ENCODE data around the gene CCDC197. TPM values are rescaled to one million over a fixed set of nuclear protein-coding genes. Genes with fewer than 3 reads are reported as not detected.

Gene CCDC197
- total RNA-seq, 4 donors from 2014 or later: not detected

DNA sequence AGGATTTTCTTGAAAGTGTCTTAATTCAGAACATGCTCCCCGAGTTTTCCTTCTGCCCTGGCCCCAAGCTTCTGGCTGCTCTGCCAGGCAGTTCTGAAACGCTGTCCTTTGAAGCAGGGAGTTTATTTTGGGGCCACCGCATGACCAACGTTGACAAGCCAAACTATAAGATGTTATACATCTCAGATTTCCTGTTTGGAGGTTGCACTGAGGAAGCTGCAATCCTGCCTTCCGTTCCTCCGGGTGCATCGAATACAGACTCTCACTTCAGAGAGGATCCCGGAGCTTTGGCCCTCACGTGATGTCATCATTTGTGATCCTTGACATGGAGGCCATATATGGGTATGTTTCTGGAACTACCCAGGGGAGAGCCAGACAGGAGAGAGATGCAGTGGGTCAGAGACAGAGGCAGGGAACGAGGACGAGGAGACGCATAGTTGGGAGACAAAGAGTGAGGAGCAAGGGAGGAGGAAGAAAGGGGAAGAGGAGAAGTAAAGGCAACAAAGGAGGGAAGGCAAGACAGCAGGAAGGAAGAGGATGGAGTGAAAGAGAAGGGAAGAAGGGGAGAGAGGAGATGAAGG, 20.5 kb upstream of the CCDC197 start, which contains the start of gene ASB2:
Gene ASB2 (minus strand): TSS at position 94 of the 581 bp plus-strand sequence. CDS start 12,031 bp downstream, outside the sequence.
- no peak for DNase-seq (ENCODE audit: extremely low spot score)
- intact Hi-C loops (cut with DNase I): no loop called here

DNA sequence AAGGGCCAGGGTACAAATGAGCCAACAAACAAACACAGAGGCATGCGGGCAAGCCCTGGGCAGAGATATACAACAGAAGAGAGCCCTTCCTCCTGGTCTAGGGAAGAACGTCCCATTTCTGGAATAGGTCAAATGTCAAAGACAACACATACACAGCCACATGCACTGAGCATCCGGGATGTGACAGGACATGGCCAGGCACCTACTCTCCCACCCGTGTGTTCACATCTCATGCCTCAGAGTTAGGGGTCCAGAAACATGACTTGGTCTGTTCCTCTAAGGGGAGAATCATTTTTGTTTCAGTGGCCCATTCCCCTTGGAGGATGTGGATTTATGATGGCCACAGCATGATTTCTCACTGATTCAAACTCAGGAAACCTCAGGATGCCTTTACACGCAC, 19.9 kb upstream of the CCDC197 start:
- no peaks in the 10 kb centered on the region for H3K36me3 ChIP-seq
- H3K4me1 ChIP-seq: peaks cover 37 to 77% (median 73%) of the 10 kb centered on the region in 4 donors
- no peaks in the 10 kb centered on the region for H3K9me3 ChIP-seq
- WGBS: 81% methylated on average over 5 of the region's 5 CpGs
- peak overlapping the region; percentile 44 to 66 (median 64) for H3K4me3 ChIP-seq
- TF ChIP-seq, protein P1, sequence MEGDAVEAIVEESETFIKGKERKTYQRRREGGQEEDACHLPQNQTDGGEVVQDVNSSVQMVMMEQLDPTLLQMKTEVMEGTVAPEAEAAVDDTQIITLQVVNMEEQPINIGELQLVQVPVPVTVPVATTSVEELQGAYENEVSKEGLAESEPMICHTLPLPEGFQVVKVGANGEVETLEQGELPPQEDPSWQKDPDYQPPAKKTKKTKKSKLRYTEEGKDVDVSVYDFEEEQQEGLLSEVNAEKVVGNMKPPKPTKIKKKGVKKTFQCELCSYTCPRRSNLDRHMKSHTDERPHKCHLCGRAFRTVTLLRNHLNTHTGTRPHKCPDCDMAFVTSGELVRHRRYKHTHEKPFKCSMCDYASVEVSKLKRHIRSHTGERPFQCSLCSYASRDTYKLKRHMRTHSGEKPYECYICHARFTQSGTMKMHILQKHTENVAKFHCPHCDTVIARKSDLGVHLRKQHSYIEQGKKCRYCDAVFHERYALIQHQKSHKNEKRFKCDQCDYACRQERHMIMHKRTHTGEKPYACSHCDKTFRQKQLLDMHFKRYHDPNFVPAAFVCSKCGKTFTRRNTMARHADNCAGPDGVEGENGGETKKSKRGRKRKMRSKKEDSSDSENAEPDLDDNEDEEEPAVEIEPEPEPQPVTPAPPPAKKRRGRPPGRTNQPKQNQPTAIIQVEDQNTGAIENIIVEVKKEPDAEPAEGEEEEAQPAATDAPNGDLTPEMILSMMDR (IDR thresholded peaks at IDR 0.05): no peak
- no peak for TF ChIP-seq POLR2AphosphoS5 (IDR thresholded peaks at IDR 0.05)
- no peak for TF ChIP-seq EP300 (IDR thresholded peaks at IDR 0.05)
- no peak for TF ChIP-seq POLR2A (IDR thresholded peaks at IDR 0.05; ENCODE audit: low read depth)
- intact Hi-C loops (cut with DNase I): no loop called here
- DNase-seq (ENCODE audit: extremely low spot score): no peak
- H3K27me3 ChIP-seq: no peaks in the 10 kb centered on the region
- peak overlapping the region; percentile 89 to 95 (median 93) for H3K27ac ChIP-seq (replicated peaks in 1 of 4)

More for the DNA sequence above, 20.5 kb upstream of the CCDC197 start, which contains the start of gene ASB2:
- peak; percentile 93 to 99 for TF ChIP-seq POLR2AphosphoS5 (IDR thresholded peaks at IDR 0.05)
- TF ChIP-seq EP300 (IDR thresholded peaks at IDR 0.05): no peak
- TF ChIP-seq POLR2A (IDR thresholded peaks at IDR 0.05; ENCODE audit: low read depth): peak; percentile 68
- Histone ChIP-seq H3K27me3 (no peaks in the 10 kb centered on the region), H3K9me3 (no peaks in the 10 kb centered on the region), H3K27ac (replicated peaks in 1 of 4) (peak within 1 kb of the TSS; percentile 89 to 95 (median 93)), H3K36me3 (no peaks in the 10 kb centered on the region), H3K4me3 (peak within 1 kb of the TSS; percentile 44 to 66 (median 64)), H3K4me1 (peaks cover 34 to 76% (median 72%) of the 10 kb centered on the region in 4 donors)
- 19% methylated on average over 12 of the region's 12 CpGs for WGBS

DNA sequence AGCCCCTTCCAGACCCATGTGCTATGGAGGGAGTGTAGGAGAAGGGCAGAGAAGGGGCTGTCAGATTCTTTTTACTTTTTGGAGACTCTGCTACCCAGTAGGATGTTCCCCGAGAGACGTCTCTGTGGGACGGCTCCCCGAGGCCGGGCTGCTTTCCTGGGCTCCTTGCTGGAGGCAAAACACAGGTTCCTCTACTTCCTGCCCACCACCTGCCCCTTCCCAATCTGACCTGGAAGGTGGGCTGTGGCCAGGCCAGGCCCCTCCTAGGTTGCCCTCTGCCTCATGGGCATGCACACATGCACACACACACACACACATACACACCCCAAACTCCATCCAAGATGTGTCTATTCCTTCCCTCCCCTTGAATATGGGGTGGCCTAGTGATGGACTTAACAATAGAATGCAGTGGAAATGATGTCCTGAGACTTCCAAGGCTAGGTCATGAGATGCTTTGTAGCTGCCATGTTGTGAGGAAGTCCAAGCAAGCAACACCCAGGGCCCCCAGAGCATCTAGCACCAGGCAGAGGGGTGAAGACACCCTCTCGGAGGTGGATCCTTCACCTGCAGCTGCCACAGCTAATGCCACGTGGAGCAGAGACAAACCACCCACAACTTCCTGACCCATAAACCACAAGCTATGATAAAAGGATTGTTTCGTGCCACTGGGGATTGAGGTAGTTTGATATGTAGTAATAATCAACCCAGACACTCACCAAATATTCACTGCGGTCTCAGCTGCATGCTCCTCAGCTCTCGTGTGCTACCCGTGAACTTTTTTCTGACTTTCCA, 19.1 kb upstream of the CCDC197 start:
- Histone ChIP-seq H3K4me3 (no peak overlapping the region), H3K9me3 (no peaks in the 10 kb centered on the region), H3K4me1 (peaks cover 40 to 77% (median 72%) of the 10 kb centered on the region in 4 donors), H3K27ac (replicated peaks in 1 of 4) (peak overlapping the region; percentile 89 to 95 (median 93)), H3K36me3 (no peaks in the 10 kb centered on the region), H3K27me3 (no peaks in the 10 kb centered on the region)
- 80% methylated on average over 11 of the region's 11 CpGs for WGBS
- intact Hi-C loops (cut with DNase I): no loop called here
- no peak for TF ChIP-seq EP300 (IDR thresholded peaks at IDR 0.05)
- no peak for TF ChIP-seq POLR2A (IDR thresholded peaks at IDR 0.05; ENCODE audit: low read depth)
- TF ChIP-seq POLR2AphosphoS5 (IDR thresholded peaks at IDR 0.05): no peak
- TF ChIP-seq, protein P1 (IDR thresholded peaks at IDR 0.05): no peak
- DNase-seq (ENCODE audit: extremely low spot score): no peak

DNA sequence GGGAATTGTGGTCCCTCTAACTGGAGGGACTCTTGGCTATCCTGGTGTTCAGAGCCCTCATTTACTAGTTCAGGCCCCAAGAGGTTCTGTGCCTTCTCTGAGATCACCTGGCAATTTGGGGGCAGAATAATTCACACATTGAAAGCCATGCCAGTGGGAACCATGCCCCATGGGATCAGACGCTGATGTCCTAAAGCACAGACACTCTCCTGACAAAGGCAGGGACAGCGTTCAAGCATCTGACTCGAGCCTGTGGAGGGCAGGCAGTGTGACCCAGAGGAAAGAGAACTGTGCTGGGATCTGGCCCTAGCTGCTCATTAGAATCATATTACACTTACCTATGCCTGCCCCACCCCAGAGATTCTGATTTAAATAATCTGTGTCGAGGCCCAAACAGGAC, 18.4 kb upstream of the CCDC197 start:
- WGBS: 80% methylated on average over 4 of the region's 4 CpGs
- Histone ChIP-seq H3K27me3 (no peaks in the 10 kb centered on the region), H3K36me3 (no peaks in the 10 kb centered on the region), H3K4me1 (peaks cover 46 to 77% (median 65%) of the 10 kb centered on the region in 4 donors), H3K27ac (replicated peaks in 1 of 4) (peak overlapping the region; percentile 89 to 95 (median 93)), H3K9me3 (no peaks in the 10 kb centered on the region), H3K4me3 (no peak overlapping the region)
- intact Hi-C loops (cut with DNase I): no loop called here
- TF ChIP-seq POLR2AphosphoS5 (IDR thresholded peaks at IDR 0.05): no peak
- TF ChIP-seq, protein P1 (IDR thresholded peaks at IDR 0.05): no peak
- TF ChIP-seq POLR2A (IDR thresholded peaks at IDR 0.05; ENCODE audit: low read depth): no peak
- no peak for TF ChIP-seq EP300 (IDR thresholded peaks at IDR 0.05)
- no peak for DNase-seq (ENCODE audit: extremely low spot score)

Data from esophagus muscularis mucosa (tissue), 4 donors.